Tibial artery (tissue), 4 donors: ENCODE results near the gene MMEL1.
"Not testable (repeated sequence)": the region's sequence is repeated elsewhere in the genome, so short reads cannot be mapped to it uniquely, and the experiment has no call there.

Source experiments
- DNase-seq, 2 donors: peaks; one replicate each; pipeline ENCODE4 v3.0.0-alpha.2; 2019
- H3K27ac ChIP-seq, 2 donors: fragments of 200-600 bp; sonication (generic) in 1 of 2; 1 replicate in 1 of 2; 2 replicates in 1 of 2; pipeline ENCODE4 v1.5.1; 2018 to 2019; ENCODE audit warnings: mild to moderate bottlenecking in 1 of 2
- H3K27me3 ChIP-seq, 2 donors: fragments of 200-600 bp; sonication (generic) in 1 of 2; one replicate each; pipeline versions ENCODE4 v1.5.1 to v1.6.0; 2016 to 2019
- H3K36me3 ChIP-seq, 3 donors: fragments of 200-600 bp; sonication (generic) in 2 of 3; one replicate each; pipeline ENCODE4 v1.5.1; 2016 to 2019; ENCODE audit warnings: mild to moderate bottlenecking in 2 of 3
- H3K4me1 ChIP-seq, 4 donors: fragments of 200-600 bp; sonication (generic) in 2 of 4; 1 replicate in 3 of 4; 2 replicates in 1 of 4; pipeline ENCODE4 v1.5.1; 2016 to 2019
- H3K4me3 ChIP-seq, 2 donors: fragments of 200-600 bp; sonication (generic) in 1 of 2; 1 replicate in 1 of 2; 2 replicates in 1 of 2; pipeline ENCODE4 v1.5.1; 2018 to 2019; ENCODE audit warnings: mild to moderate bottlenecking in 2 of 2
- H3K9me3 ChIP-seq, 3 donors: fragments of 200-600 bp; sonication (generic) in 1 of 3; one replicate each; pipeline ENCODE4 v1.5.1; 2016 to 2019
- intact Hi-C: fragments of 100-400 bp; cut with DNase I; formaldehyde crosslinking; loops from one replicate; pipeline ENCODE4 v1.15.0; 2023; ENCODE audit warnings: low total_unique reads
- TF ChIP-seq, protein P1 (sequence below), 2 experiments: fragments of 200-600 bp in 1 of 2; fragments of 450-650 bp in 1 of 2; IDR thresholded peaks; one replicate each; pipeline ENCODE4 v1.5.1; 2017 to 2019; ENCODE audit warnings: antibody characterized with exemption in 2 of 2, mild to moderate bottlenecking in 1 of 2, moderate library complexity in 1 of 2

Gene MMEL1

DNA sequence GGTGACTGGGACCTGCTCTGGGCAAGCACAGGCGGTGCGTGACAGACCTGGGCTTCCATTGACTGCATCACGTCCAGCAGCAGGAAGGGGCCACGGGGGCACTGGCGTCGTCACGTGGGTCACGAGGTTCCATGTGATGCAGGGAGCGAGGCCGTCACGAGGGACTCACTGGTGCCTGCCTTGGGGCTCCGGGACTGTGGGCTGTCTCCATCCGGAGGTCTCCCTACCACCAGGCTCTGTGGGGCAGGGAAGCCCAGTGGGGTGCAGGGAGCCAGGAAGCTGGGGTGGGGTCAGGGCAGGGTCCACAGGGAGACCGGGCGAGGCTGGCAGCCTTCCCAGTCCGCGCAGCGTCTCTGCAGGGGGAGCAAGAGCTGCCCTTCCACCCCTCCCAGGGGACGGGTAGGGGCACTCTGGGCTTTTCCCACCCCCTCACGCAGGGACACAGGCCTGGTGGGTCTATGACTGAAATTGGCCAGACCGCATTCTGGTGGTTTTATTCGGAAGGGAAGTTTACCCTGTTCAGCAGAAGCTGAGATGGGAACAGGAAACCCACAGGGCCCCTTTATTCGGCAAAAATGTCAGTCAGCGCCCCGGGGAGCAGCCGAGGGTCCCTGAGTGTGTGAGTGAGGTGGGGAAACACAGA lies 77.1 kb downstream of the MMEL1 start:
- H3K4me1 ChIP-seq = peaks cover 0 to 35% (median 22%) of the 10 kb centered on the region in 4 donors
- TF ChIP-seq, protein P1, sequence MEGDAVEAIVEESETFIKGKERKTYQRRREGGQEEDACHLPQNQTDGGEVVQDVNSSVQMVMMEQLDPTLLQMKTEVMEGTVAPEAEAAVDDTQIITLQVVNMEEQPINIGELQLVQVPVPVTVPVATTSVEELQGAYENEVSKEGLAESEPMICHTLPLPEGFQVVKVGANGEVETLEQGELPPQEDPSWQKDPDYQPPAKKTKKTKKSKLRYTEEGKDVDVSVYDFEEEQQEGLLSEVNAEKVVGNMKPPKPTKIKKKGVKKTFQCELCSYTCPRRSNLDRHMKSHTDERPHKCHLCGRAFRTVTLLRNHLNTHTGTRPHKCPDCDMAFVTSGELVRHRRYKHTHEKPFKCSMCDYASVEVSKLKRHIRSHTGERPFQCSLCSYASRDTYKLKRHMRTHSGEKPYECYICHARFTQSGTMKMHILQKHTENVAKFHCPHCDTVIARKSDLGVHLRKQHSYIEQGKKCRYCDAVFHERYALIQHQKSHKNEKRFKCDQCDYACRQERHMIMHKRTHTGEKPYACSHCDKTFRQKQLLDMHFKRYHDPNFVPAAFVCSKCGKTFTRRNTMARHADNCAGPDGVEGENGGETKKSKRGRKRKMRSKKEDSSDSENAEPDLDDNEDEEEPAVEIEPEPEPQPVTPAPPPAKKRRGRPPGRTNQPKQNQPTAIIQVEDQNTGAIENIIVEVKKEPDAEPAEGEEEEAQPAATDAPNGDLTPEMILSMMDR (IDR thresholded peaks at IDR 0.05) = no peak
- peak overlapping the region; percentile 62 for H3K4me3 ChIP-seq
- H3K27me3 ChIP-seq = no peaks in the 10 kb centered on the region
- DNase-seq = peak; percentile 94 to 96
- H3K27ac ChIP-seq = peak overlapping the region; percentile 76 to 78
- intact Hi-C loops = loop anchor here (5.0 kb wide), 2 partner anchors 33 to 163 kb away; partner anchors contain the start of genes MORN1 and RER1
- peaks cover 0 to 28% (median 15%) of the 10 kb centered on the region in 3 donors for H3K36me3 ChIP-seq
- no peaks in the 10 kb centered on the region for H3K9me3 ChIP-seq

DNA sequence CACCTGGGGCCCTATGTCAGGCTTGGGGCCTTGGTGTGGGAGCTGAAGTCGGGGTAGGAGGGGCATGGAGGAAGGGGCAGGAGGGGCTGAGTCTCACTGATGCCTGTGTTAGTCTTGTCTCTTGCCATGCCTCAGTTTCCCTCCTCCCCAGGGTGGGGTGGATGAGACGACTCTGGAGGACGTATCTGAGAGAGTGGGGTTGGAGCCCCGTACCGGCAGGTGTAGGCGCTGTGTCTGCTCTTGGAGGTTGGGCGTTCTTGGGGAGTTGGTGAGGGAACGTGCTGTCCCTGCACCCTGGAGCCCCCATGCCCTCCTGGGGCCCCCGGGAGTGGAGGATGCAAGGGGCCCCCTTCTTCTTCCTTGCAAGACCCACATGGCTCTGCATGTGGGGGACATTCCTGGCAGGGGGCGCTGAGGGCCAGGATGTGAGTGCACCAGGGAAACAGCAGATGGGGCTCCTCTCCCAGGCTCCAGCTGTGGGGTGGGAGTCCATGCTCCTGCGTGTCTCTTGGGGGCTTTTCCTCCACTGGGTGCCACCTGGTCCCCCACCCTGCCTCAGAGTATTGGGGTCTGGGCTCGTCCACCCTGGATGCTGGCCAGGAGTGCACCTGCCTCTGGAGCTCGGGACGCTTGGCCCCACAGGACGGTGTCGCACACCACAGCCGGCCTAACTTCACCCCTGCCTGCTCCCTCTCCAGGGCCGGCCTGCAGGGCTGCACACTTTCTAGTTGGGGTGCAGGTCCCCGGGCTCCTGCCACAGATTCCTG lies 78.0 kb downstream of the MMEL1 start:
- no peak for DNase-seq
- Histone ChIP-seq H3K9me3 (no peaks in the 10 kb centered on the region), H3K4me1 (peaks cover 0 to 37% (median 22%) of the 10 kb centered on the region in 4 donors), H3K27ac (peak overlapping the region; percentile 76 to 78), H3K36me3 (peaks cover 0 to 18% (median 5%) of the 10 kb centered on the region in 3 donors), H3K4me3 (peak overlapping the region in 1 of 2 donors; percentile 62), H3K27me3 (no peaks in the 10 kb centered on the region)
- TF ChIP-seq, protein P1 (IDR thresholded peaks at IDR 0.05) = no peak
- intact Hi-C loops = loop anchor here (5.0 kb wide), 2 partner anchors 33 to 163 kb away; partner anchors contain the start of genes MORN1 and RER1

DNA sequence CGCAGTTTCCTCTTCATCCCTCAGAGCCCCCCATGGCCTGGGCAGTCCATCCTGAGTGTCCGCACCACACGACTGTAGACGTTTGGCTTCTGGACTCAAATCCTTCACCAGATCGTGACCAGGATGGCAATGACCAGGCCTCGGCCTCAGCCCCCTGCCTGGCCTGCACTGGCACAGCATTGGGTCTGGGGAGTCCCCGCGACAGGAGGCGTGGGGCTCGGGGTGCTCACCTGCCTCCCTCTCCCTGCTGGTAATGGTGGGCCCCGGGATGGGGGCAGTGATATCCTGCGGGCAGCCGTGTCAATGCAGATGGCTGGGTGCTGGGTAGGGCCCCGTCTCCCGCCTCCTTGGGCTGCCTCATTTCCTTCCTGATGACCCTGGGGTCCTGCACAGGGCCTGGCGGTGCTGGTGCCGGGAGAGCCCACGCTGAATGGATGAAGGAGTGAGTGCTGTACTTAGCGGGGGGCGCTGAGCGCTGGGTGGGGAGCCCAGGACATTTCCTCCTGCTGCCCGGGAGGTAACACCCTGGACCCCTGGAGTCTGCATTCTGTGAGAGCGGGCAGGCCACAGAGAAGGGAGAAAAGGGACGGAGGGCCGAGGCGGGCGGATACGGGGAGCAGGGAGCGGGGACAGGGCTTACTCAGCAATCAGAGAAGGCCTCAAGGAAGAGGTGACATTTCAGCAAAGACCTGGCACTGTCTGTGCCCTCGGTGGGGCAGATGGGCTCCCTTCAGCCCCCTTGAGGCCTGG lies 78.8 kb downstream of the MMEL1 start:
- H3K27me3 ChIP-seq = no peaks in the 10 kb centered on the region
- intact Hi-C loops = no loop called here
- TF ChIP-seq, protein P1 (IDR thresholded peaks at IDR 0.05) = no peak
- H3K4me1 ChIP-seq = peaks cover 0 to 44% (median 27%) of the 10 kb centered on the region in 4 donors
- DNase-seq = no peak
- H3K27ac ChIP-seq = no peak overlapping the region
- H3K9me3 ChIP-seq = no peaks in the 10 kb centered on the region
- H3K4me3 ChIP-seq = no peak overlapping the region
- peaks cover 0 to 10% (median 0%) of the 10 kb centered on the region in 3 donors for H3K36me3 ChIP-seq

DNA sequence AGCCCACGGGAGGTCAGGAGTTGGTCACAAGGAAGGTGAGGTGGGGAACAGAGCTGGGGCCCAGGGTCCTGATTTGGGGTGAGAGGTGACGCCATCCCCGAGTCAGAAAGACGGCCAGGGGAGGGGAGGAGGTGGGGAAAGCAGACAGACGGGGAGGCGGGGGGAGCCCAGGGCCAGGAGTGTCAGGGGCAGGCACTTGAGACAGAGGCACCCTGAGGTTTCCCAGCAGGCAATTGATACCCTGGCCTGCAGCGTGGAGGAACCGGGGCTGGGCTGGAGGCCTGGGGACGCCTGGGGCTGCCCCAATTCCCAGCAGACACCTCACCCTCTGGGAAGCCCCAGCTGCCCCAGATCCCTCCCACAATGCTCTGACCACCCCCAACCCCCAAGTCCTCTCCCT lies 79.7 kb downstream of the MMEL1 start:
- peaks cover 0 to 49% (median 35%) of the 10 kb centered on the region in 4 donors for H3K4me1 ChIP-seq
- DNase-seq = not testable (repeated sequence)

DNA sequence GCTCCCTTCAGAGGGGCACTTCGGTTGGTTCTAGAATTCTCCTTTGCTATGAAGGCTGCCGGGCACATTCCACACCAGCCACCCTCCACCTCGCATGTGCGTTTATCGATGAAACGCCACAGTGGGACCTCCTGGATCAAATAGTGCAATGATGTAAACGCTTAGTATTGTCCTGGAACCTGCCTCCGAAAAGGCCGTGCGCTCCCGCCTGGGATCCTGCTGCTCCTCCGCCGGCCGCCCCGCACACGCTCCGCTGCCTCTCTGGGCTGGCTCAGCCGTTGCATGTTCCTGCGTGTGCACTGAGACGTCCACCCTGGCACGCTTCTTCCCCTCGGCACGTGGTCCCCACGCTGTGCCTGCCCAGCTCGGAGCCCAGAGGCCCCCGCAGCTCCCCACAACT lies 80.6 kb downstream of the MMEL1 start:
- no peak overlapping the region for H3K4me3 ChIP-seq
- intact Hi-C loops = no loop called here
- DNase-seq = no peak
- H3K36me3 ChIP-seq = no peaks in the 10 kb centered on the region
- TF ChIP-seq, protein P1 (IDR thresholded peaks at IDR 0.05) = no peak
- H3K27ac ChIP-seq = no peak overlapping the region
- H3K27me3 ChIP-seq = peaks cover 0 to 3% of the 10 kb centered on the region in 2 donors
- H3K4me1 ChIP-seq = peaks cover 0 to 49% (median 37%) of the 10 kb centered on the region in 4 donors
- no peaks in the 10 kb centered on the region for H3K9me3 ChIP-seq

More for the DNA sequence above, 79.7 kb downstream of the MMEL1 start:
- intact Hi-C loops, H3K27me3 ChIP-seq, H3K4me3 ChIP-seq, H3K27ac ChIP-seq, H3K9me3 ChIP-seq, H3K36me3 ChIP-seq: not testable (repeated sequence)

DNA sequence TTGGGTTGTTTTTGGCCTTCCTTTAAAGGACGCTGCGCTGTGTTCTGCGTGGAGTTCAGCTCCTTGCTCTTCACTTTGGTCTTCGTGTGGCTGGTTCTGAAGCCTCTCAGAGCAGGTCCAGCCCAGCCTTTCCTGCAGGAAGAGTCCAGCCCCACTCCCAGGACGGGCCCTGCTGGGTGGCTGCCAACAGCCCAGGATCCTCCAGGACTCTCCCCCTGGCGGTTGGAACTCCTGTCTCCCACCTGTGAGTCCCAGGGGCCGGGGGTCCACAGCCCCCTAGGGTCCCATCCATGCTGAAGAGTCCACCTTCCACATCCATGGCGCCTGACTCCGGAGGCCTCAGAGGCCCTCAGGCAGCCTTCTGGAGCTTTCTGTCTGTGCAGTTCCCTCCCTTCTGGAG lies 81.3 kb downstream of the MMEL1 start:
- not testable (repeated sequence) for H3K27ac ChIP-seq, H3K27me3 ChIP-seq
- H3K4me1 ChIP-seq = peaks cover 0 to 49% (median 37%) of the 10 kb centered on the region in 4 donors

DNA sequence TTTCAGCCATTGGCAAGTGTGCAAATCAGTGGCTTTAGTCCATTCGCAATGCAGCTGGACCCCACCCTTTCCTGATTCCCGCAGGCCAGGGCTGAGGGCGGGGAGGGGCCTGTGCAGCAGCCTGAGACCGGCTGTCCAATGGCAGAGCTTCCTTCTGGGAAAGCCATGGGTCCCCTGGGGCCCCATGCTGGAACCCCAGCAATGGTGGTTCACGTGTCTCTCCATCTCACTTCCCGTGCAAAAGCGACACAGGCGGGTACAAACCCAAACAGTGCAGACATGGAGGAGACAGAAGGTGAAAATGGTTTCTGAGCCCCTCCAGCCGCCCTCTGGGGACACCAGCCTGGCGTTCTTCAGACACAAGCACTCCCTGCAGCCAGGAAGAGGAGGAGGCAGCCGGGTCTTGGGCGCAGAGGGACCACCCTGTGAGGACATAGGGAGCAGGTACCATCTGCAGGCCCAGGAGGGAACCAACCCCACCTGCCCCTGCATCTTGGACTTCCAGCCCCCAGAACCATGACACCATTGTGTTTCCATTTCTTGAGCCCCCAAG lies 82.4 kb downstream of the MMEL1 start:
- H3K36me3 ChIP-seq, intact Hi-C loops: not testable (repeated sequence)

More for the DNA sequence above, 81.3 kb downstream of the MMEL1 start:
- DNase-seq, H3K4me3 ChIP-seq, intact Hi-C loops, H3K36me3 ChIP-seq, H3K9me3 ChIP-seq: not testable (repeated sequence)

DNA sequence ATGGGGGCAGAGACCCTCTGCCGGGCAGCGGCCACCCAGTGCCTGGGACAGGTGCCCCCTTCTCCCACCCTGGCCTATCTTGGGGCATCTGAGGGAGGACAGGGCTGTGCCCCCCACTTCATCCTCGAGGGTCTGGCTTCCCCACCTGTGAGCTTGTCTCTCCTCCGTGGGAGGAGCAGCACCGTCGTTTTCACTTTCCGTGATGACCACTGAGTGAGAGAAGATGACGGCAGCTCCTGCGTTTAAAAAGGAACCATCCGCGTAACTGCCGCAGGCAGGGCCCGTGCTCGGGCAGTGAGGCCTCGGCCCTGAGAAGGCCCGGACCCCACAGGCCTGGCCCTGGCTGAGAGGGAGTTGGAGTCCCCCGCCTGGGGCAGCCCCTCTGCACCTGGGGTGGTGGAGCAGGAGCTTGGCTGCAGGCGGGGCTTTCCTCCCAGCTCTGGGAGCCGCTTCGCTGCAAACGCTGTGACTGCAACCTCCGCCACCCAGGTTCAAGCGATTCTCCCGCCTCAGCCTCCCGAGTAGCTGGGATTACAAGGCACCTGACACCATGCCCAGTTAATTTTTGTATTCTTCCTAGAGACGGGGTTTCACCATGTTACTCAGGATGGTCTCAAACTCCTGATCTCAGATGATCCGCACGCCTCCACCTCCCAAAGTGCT lies 83.3 kb downstream of the MMEL1 start:
- peaks cover 0 to 52% (median 39%) of the 10 kb centered on the region in 4 donors for H3K4me1 ChIP-seq
- not testable (repeated sequence) for H3K36me3 ChIP-seq, DNase-seq, H3K9me3 ChIP-seq
- peak overlapping the region; percentile 95 to 97 for H3K27ac ChIP-seq
- peaks cover 0 to 23% of the 10 kb centered on the region in 2 donors for H3K27me3 ChIP-seq
- intact Hi-C loops = loop anchor here (2.0 kb wide), 1 partner anchor 135 kb away; no protein-coding TSS in a partner anchor
- peak overlapping the region; percentile 37 to 45 for H3K4me3 ChIP-seq

More for the DNA sequence above, 82.4 kb downstream of the MMEL1 start:
- H3K4me3 ChIP-seq, DNase-seq, H3K27ac ChIP-seq, H3K9me3 ChIP-seq: not testable (repeated sequence)
- Histone ChIP-seq H3K4me1 (peaks cover 0 to 52% (median 42%) of the 10 kb centered on the region in 4 donors), H3K27me3 (peaks cover 0 to 16% of the 10 kb centered on the region in 2 donors)
